ENCODE data around the gene SHROOM4. TPM values are rescaled to one million over a fixed set of nuclear protein-coding genes. Genes with fewer than 3 reads are reported as not detected.

Gene SHROOM4
- total RNA-seq, 1 experiment from 2014 or later: 7.1 TPM

DNA sequence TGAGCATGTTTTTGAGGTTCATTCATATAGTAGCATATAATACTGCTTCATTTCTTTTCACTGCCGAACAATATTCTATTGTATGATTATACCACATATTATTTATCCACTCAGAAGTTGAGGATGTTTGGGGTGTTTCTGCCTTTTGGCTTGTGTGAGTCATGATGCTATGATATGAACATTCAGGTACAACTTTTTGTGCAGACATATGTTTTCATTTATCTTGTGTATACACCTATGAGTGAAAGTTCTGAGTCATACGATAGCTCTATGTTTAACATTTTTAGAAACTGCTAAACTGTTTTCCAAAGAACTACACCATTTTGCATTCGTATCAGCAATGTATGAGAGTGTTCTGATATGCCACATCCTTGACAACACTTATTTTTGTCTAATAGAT is 57.7 kb downstream of the SHROOM4 start (continued):
- TF ChIP-seq CBFB (CRISPR knock-in tag; IDR thresholded peaks at IDR 0.05; ENCODE audit: low read depth) (no peak), FOXJ3 (CRISPR knock-in tag; IDR thresholded peaks at IDR 0.05; ENCODE audit: borderline replicate concordance) (no peak), CREB1 (CRISPR knock-in tag; IDR thresholded peaks at IDR 0.05) (no peak)

DNA sequence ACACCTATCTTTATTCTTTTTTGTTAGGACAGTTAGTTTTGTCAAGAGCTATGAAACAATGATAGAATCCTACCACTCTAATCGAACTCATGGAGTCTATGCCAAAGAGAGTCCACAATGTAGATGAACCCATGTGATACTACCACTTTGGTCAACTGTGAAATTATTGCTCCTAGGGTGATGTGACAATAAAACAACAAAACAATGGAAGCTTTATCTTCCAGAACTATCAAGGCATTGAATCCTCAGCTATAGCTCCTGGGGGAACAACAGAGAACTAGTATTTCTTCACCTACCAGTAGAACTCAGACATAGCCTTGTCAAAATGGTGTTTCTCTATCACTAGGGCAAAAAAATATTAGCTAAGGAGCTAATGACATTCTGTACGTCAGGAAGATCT is 62.9 kb downstream of the SHROOM4 start:
- no peak overlapping the region for H3K27ac Mint-ChIP-seq
- H3K36me3 Mint-ChIP-seq: no peaks in the 10 kb centered on the region
- H3K4me3 Mint-ChIP-seq: no peak overlapping the region
- CTCF ChIA-PET: no interaction called here
- H3K27me3 Mint-ChIP-seq (ENCODE audit: low read depth): no peaks in the 10 kb centered on the region
- TF ChIP-seq, protein P1, sequence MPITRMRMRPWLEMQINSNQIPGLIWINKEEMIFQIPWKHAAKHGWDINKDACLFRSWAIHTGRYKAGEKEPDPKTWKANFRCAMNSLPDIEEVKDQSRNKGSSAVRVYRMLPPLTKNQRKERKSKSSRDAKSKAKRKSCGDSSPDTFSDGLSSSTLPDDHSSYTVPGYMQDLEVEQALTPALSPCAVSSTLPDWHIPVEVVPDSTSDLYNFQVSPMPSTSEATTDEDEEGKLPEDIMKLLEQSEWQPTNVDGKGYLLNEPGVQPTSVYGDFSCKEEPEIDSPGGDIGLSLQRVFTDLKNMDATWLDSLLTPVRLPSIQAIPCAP (CRISPR knock-in tag; IDR thresholded peaks at IDR 0.05): no peak
- TF ChIP-seq, protein P2, sequence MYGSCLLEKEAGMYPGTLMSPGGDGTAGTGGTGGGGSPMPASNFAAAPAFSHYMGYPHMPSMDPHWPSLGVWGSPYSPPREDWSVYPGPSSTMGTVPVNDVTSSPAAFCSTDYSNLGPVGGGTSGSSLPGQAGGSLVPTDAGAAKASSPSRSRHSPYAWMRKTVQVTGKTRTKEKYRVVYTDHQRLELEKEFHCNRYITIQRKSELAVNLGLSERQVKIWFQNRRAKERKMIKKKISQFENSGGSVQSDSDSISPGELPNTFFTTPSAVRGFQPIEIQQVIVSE (CRISPR knock-in tag; IDR thresholded peaks at IDR 0.05; ENCODE audit: borderline replicate concordance): no peak
- TF ChIP-seq PRRX2 (CRISPR knock-in tag; IDR thresholded peaks at IDR 0.05) (no peak), ZNF121 (CRISPR knock-in tag; IDR thresholded peaks at IDR 0.05) (no peak), NFYB (CRISPR knock-in tag; conservative IDR thresholded peaks at IDR 0.05; ENCODE audit: low read depth) (no peak)
- TF ChIP-seq, protein P3, sequence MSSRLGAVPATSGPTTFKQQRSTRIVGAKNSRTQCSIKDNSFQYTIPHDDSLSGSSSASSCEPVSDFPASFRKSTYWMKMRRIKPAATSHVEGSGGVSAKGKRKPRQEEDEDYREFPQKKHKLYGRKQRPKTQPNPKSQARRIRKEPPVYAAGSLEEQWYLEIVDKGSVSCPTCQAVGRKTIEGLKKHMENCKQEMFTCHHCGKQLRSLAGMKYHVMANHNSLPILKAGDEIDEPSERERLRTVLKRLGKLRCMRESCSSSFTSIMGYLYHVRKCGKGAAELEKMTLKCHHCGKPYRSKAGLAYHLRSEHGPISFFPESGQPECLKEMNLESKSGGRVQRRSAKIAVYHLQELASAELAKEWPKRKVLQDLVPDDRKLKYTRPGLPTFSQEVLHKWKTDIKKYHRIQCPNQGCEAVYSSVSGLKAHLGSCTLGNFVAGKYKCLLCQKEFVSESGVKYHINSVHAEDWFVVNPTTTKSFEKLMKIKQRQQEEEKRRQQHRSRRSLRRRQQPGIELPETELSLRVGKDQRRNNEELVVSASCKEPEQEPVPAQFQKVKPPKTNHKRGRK (CRISPR knock-in tag; IDR thresholded peaks at IDR 0.05; ENCODE audit: borderline replicate concordance): no peak
- H3K4me1 Mint-ChIP-seq: no peaks in the 10 kb centered on the region
- no peaks in the 10 kb centered on the region for H3K9me3 Mint-ChIP-seq
- POLR2A ChIA-PET: no interaction called here
- DNase-seq (ENCODE audit: low spot score) (no peak), ATAC-seq (no peak)

DNA sequence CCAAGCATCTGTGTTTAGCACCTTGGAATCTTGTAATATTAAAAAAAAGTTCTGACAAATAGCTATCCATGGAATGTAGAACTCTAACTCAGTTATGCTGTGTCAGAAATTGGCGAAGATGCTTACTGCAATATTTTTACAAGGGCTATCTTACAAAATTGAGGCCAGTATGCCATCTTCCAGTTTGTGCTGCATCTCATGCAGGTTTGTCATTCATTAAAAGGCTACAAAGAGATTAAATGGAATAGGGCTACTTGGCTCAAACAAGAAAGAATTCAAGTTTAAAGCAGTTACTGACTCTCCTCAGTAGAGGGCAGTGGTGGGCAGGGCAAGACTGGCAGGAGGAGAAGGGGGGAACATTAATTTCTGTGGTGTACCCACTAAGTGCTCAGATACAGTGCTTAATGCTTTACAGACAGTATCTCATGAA is 66.5 kb downstream of the SHROOM4 start:
- H3K9me3 Mint-ChIP-seq: no peaks in the 10 kb centered on the region
- ChIA-PET CTCF (interaction anchor here (0.9 to 2.6 kb wide), 4 partner anchors 43 to 156 kb away, joined by 3 to 15 read pairs (median 4); no protein-coding TSS in a partner anchor), POLR2A (no interaction called here)
- no peak overlapping the region for H3K4me3 Mint-ChIP-seq
- ATAC-seq: peak; percentile 51; the same call in 1 of the 2 replicates
- no peaks in the 10 kb centered on the region for H3K27me3 Mint-ChIP-seq (ENCODE audit: low read depth)
- TF ChIP-seq, protein P4, sequence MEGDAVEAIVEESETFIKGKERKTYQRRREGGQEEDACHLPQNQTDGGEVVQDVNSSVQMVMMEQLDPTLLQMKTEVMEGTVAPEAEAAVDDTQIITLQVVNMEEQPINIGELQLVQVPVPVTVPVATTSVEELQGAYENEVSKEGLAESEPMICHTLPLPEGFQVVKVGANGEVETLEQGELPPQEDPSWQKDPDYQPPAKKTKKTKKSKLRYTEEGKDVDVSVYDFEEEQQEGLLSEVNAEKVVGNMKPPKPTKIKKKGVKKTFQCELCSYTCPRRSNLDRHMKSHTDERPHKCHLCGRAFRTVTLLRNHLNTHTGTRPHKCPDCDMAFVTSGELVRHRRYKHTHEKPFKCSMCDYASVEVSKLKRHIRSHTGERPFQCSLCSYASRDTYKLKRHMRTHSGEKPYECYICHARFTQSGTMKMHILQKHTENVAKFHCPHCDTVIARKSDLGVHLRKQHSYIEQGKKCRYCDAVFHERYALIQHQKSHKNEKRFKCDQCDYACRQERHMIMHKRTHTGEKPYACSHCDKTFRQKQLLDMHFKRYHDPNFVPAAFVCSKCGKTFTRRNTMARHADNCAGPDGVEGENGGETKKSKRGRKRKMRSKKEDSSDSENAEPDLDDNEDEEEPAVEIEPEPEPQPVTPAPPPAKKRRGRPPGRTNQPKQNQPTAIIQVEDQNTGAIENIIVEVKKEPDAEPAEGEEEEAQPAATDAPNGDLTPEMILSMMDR (IDR thresholded peaks at IDR 0.05): peak; percentile 47; the same call in 1 of the 2 replicates
- no peak for TF ChIP-seq ZBTB21 (CRISPR knock-in tag; IDR thresholded peaks at IDR 0.05; ENCODE audit: borderline replicate concordance)
- no peak for TF ChIP-seq NR1H2 (CRISPR knock-in tag; IDR thresholded peaks at IDR 0.05)
- peak; percentile 17 for DNase-seq (ENCODE audit: low spot score)
- H3K27ac Mint-ChIP-seq: no peak overlapping the region
- no peaks in the 10 kb centered on the region for H3K36me3 Mint-ChIP-seq
- H3K4me1 Mint-ChIP-seq: no peaks in the 10 kb centered on the region

DNA sequence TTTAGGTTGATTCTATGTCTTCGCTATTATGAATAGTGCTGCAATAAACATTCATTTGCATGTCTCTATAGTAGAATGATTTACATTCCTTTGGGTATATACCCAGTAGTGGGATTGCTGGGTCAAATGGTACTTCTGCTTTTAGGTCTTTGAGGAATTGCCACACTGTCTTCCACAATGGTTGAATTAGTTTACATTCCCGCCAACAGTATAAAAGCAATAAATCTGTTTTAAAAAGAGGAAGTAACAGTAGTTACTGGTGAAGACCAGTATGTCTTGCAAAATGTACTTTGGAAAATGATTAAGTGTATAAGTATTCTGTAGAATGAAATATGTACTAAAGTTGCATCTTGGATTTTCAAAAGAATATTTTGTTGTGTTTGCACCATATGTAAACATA is 77.3 kb downstream of the SHROOM4 start:
- no peak overlapping the region for H3K27ac Mint-ChIP-seq
- TF ChIP-seq ZNF416 (CRISPR knock-in tag; IDR thresholded peaks at IDR 0.05): no peak
- TF ChIP-seq FOXJ3 (CRISPR knock-in tag; IDR thresholded peaks at IDR 0.05; ENCODE audit: borderline replicate concordance): no peak
- TF ChIP-seq, protein P5, sequence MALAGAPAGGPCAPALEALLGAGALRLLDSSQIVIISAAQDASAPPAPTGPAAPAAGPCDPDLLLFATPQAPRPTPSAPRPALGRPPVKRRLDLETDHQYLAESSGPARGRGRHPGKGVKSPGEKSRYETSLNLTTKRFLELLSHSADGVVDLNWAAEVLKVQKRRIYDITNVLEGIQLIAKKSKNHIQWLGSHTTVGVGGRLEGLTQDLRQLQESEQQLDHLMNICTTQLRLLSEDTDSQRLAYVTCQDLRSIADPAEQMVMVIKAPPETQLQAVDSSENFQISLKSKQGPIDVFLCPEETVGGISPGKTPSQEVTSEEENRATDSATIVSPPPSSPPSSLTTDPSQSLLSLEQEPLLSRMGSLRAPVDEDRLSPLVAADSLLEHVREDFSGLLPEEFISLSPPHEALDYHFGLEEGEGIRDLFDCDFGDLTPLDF (CRISPR knock-in tag; IDR thresholded peaks at IDR 0.05): no peak
- TF ChIP-seq, protein P6, sequence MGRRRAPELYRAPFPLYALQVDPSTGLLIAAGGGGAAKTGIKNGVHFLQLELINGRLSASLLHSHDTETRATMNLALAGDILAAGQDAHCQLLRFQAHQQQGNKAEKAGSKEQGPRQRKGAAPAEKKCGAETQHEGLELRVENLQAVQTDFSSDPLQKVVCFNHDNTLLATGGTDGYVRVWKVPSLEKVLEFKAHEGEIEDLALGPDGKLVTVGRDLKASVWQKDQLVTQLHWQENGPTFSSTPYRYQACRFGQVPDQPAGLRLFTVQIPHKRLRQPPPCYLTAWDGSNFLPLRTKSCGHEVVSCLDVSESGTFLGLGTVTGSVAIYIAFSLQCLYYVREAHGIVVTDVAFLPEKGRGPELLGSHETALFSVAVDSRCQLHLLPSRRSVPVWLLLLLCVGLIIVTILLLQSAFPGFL (CRISPR knock-in tag; IDR thresholded peaks at IDR 0.05; ENCODE audit: borderline replicate concordance): no peak
- TF ChIP-seq, protein P7, sequence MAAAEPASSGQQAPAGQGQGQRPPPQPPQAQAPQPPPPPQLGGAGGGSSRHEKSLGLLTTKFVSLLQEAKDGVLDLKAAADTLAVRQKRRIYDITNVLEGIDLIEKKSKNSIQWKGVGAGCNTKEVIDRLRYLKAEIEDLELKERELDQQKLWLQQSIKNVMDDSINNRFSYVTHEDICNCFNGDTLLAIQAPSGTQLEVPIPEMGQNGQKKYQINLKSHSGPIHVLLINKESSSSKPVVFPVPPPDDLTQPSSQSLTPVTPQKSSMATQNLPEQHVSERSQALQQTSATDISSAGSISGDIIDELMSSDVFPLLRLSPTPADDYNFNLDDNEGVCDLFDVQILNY (CRISPR knock-in tag; IDR thresholded peaks at IDR 0.05): no peak
- no peak for TF ChIP-seq TEAD1 (CRISPR knock-in tag; IDR thresholded peaks at IDR 0.05)
- H3K36me3 Mint-ChIP-seq: peaks cover 2% of the 10 kb centered on the region; the same call in 1 of the 2 replicates
- no peaks in the 10 kb centered on the region for H3K9me3 Mint-ChIP-seq
- H3K4me3 Mint-ChIP-seq: no peak overlapping the region
- ChIA-PET POLR2A (no interaction called here), CTCF (no interaction called here)
- DNase-seq (ENCODE audit: low spot score) (no peak), ATAC-seq (no peak)
- H3K4me1 Mint-ChIP-seq: peaks cover 2% of the 10 kb centered on the region; the same call in 1 of the 2 replicates
- H3K27me3 Mint-ChIP-seq (ENCODE audit: low read depth): no peaks in the 10 kb centered on the region

Data from WTC11 (cell line).